HepG2 (cell line): ENCODE results near the gene MVP. TPM values are rescaled to one million over a fixed set of nuclear protein-coding genes. Genes with fewer than 3 reads are reported as not detected.

ENCODE experiments used
- ATRX ChIP-seq: sonication (generic); formaldehyde crosslinking; IDR thresholded peaks from 2 replicates; pipeline ENCODE4 v1.4.0; 2020; ENCODE audit warnings: missing genetic modification reagents, borderline replicate concordance
- CEBPB ChIP-seq: IDR thresholded peaks from 2 replicates; pipeline ENCODE4 v1.6.1; 2011; ENCODE audit warnings: low read depth, low read length, improper control_type of control experiment, borderline replicate concordance
- CENPT ChIP-seq: sonication (generic); formaldehyde crosslinking; IDR thresholded peaks from 2 replicates; pipeline ENCODE4 v1.8.0; 2022; ENCODE audit warnings: low read depth, mild to moderate bottlenecking, moderate library complexity, missing genetic modification reagents
- FOXP1 ChIP-seq, 2 experiments: fragments of 450-650 bp in 1 of 2; IDR thresholded peaks; 2 replicates each; pipeline ENCODE4 v1.6.1; 2017 to 2018; ENCODE audit warnings: antibody characterized with exemption in 1 of 2
- HBP1 ChIP-seq: IDR thresholded peaks from 2 replicates; pipeline ENCODE4 v1.6.1; 2016; ENCODE audit warnings: low read depth, control low read depth
- HES4 ChIP-seq: sonication (generic); formaldehyde crosslinking; IDR thresholded peaks from 2 replicates; pipeline ENCODE4 v1.9.0; 2021; ENCODE audit warnings: mild to moderate bottlenecking, missing genetic modification reagents, borderline replicate concordance
- HNF1A ChIP-seq, 2 experiments: sonication (generic) in 1 of 2; formaldehyde crosslinking in 1 of 2; IDR thresholded peaks; 2 replicates each; pipeline versions ENCODE4 v1.4.0 to v1.6.1; 2016 to 2020; ENCODE audit warnings: borderline replicate concordance in 1 of 2, low read depth in 1 of 2, mild to moderate bottlenecking in 1 of 2, missing genetic modification reagents in 1 of 2
- JARID2 ChIP-seq: sonication (generic); formaldehyde crosslinking; IDR thresholded peaks from 2 replicates; pipeline ENCODE4 v1.8.1; 2023; ENCODE audit warnings: missing genetic modification reagents, inconsistent platforms; ENCODE audit not compliant: insufficient replicate concordance
- KAT8 ChIP-seq: IDR thresholded peaks from 2 replicates; pipeline ENCODE4 v1.6.1; 2016; ENCODE audit warnings: missing genetic modification reagents, missing compliant biosample characterization
- LRRFIP1 ChIP-seq: sonication (generic); formaldehyde crosslinking; conservative IDR thresholded peaks from 2 replicates; pipeline ENCODE4 v1.4.0; 2020; ENCODE audit warnings: missing genetic modification reagents
- MIER2 ChIP-seq: IDR thresholded peaks from 2 replicates; pipeline ENCODE4 v1.6.1; 2016; ENCODE audit warnings: missing biosample characterization, missing genetic modification reagents
- MYNN ChIP-seq: sonication (generic); formaldehyde crosslinking; IDR thresholded peaks from 2 replicates; pipeline ENCODE4 v1.4.0; 2020; ENCODE audit warnings: mild to moderate bottlenecking, low read depth, missing genetic modification reagents
- NFE2L2 ChIP-seq: fragments of 150-350 bp; IDR thresholded peaks from 2 replicates; pipeline ENCODE4 v1.6.1; 2014; ENCODE audit warnings: low read length
- SALL1 ChIP-seq: sonication (generic); formaldehyde crosslinking; IDR thresholded peaks from 2 replicates; pipeline ENCODE4 v1.8.0; 2022; ENCODE audit warnings: mild to moderate bottlenecking, missing genetic modification reagents
- SALL2 ChIP-seq: sonication (generic); formaldehyde crosslinking; IDR thresholded peaks from 2 replicates; pipeline ENCODE4 v1.8.1; 2023; ENCODE audit warnings: mild to moderate bottlenecking, missing genetic modification reagents, inconsistent platforms
- ZBTB7A ChIP-seq: sonication (generic); formaldehyde crosslinking; IDR thresholded peaks from 2 replicates; pipeline ENCODE4 v1.8.0; 2022; ENCODE audit warnings: mild to moderate bottlenecking, missing genetic modification reagents
- ZEB1 ChIP-seq: IDR thresholded peaks from 2 replicates; pipeline ENCODE4 v1.6.1; 2012; ENCODE audit warnings: mild to moderate bottlenecking, low read depth, inconsistent platforms; ENCODE audit not compliant: insufficient replicate concordance
- ZKSCAN5 ChIP-seq: sonication (generic); formaldehyde crosslinking; IDR thresholded peaks from 2 replicates; pipeline ENCODE4 v1.5.1; 2020; ENCODE audit warnings: mild to moderate bottlenecking, missing genetic modification reagents
- ZNF317 ChIP-seq: sonication (generic); formaldehyde crosslinking; IDR thresholded peaks from 2 replicates; pipeline ENCODE4 v1.5.0; 2020; ENCODE audit warnings: mild to moderate bottlenecking, missing genetic modification reagents
- ZNF598 ChIP-seq: sonication (generic); formaldehyde crosslinking; IDR thresholded peaks from 2 replicates; pipeline ENCODE4 v1.5.1; 2020; ENCODE audit warnings: mild to moderate bottlenecking, missing genetic modification reagents, borderline replicate concordance
- ZNF616 ChIP-seq: sonication (generic); formaldehyde crosslinking; IDR thresholded peaks from 2 replicates; pipeline ENCODE4 v1.5.0; 2020; ENCODE audit warnings: low read depth, mild to moderate bottlenecking, missing genetic modification reagents
- ZNF83 ChIP-seq: sonication (generic); formaldehyde crosslinking; IDR thresholded peaks from 2 replicates; pipeline ENCODE4 v1.4.0; 2020; ENCODE audit warnings: missing genetic modification reagents, mild to moderate bottlenecking, borderline replicate concordance
- ZNF891 ChIP-seq: sonication (generic); formaldehyde crosslinking; IDR thresholded peaks from 2 replicates; pipeline ENCODE4 v1.5.0; 2020; ENCODE audit warnings: mild to moderate bottlenecking, missing genetic modification reagents
- polyA plus RNA-seq, 8 experiments: library from polyadenylated mRNA; depleted of rRNA in 3 of 8; stranded (reverse) in 7 of 8; unstranded in 1 of 8; fragments of >200 nt; fragmentation: Illumina TruSeq in 4 of 8; extraction: Trizol in 4 of 8; gene quantifications; 2 replicates each; pipeline versions ENCODE4 v1.2.1 to v1.2.3, GENCODE V29; 2011 to 2016; ENCODE audit warnings: low read depth in 4 of 8, missing spikeins in 1 of 8, mixed read lengths in 1 of 8; ENCODE audit not compliant: insufficient read depth in 1 of 8
- total RNA-seq, 5 experiments: library from RNA; depleted of rRNA; stranded (reverse); fragments of >200 nt; fragmentation: Illumina TruSeq; extraction: Trizol; gene quantifications; 2 replicates each; pipeline ENCODE4 v1.2.3, GENCODE V29; 2016; ENCODE audit warnings: low read depth in 1 of 5

MVP gene
- total and polyA plus RNA-seq, 2 of the 13 experiments (the other 11 are each of a cell fraction or from before 2014, with no cell fraction given) = 22.9 to 43.5 TPM

- TF ChIP-seq ZNF598 (CRISPR knock-in tag) = 0 out of 2 replicates have a peak, but pooled peaks have one; percentile 25
- 0 out of 2 replicates have a peak, but pooled peaks have one; percentile 13 for TF ChIP-seq ZNF83 (CRISPR knock-in tag)
- TF ChIP-seq HES4 = no peak
- no peak for TF ChIP-seq FOXP1 (IDR thresholded peaks at IDR 0.05)
- TF ChIP-seq FOXP1 (CRISPR knock-in tag; IDR thresholded peaks at IDR 0.05) = no peak
- no peak for TF ChIP-seq CEBPB
- TF ChIP-seq SALL2 (CRISPR knock-in tag) = peak; percentile 13; the same call in 1 of the 2 replicates
- TF ChIP-seq JARID2 (CRISPR knock-in tag) = peak; percentile 3
- TF ChIP-seq ZNF891 (CRISPR knock-in tag) = peak; percentile 19; the same call in 1 of the 2 replicates
- 0 out of 2 replicates have a peak, but pooled peaks have one; percentile 11 for TF ChIP-seq ZNF317 (CRISPR knock-in tag)
- TF ChIP-seq HBP1 (CRISPR knock-in tag) = no peak
- TF ChIP-seq KAT8 (CRISPR knock-in tag) = no peak
- TF ChIP-seq MYNN (CRISPR knock-in tag) = no peak
- TF ChIP-seq NFE2L2 = no peak
- no peak for TF ChIP-seq ATRX
- 0 out of 2 replicates have a peak, but pooled peaks have one; percentile 9 for TF ChIP-seq SALL1 (CRISPR knock-in tag)
- no peak for TF ChIP-seq CENPT (CRISPR knock-in tag)
- 0 out of 2 replicates have a peak, but pooled peaks have one; percentile 4 for TF ChIP-seq LRRFIP1 (CRISPR knock-in tag)
- TF ChIP-seq ZBTB7A (CRISPR knock-in tag) = 0 out of 2 replicates have a peak, but pooled peaks have one; percentile 13
- TF ChIP-seq HNF1A (IDR thresholded peaks at IDR 0.05; ENCODE audit: low read depth) = no peak
- TF ChIP-seq HNF1A (CRISPR knock-in tag; IDR thresholded peaks at IDR 0.05; ENCODE audit: borderline replicate concordance) = 0 out of 2 replicates have a peak, but pooled peaks have one; percentile 4
- TF ChIP-seq ZNF616 (CRISPR knock-in tag) = 0 out of 2 replicates have a peak, but pooled peaks have one; percentile 55
- no peak for TF ChIP-seq ZKSCAN5
- no peak for TF ChIP-seq MIER2 (CRISPR knock-in tag)
- peak; percentile 16 for TF ChIP-seq ZEB1
Measured at GRCh38 chr16:29863669-29863984, 43.4 kb downstream of the MVP start (continued).
